Motor neuron (in vitro differentiated cells): Measurements from ENCODE around the gene HOXB4. TPM values are rescaled to one million over a fixed set of nuclear protein-coding genes. Genes with fewer than 3 reads are reported as not detected.

ENCODE experiments used
- ATAC-seq, 8 experiments: fragments of 200-7000 bp; cut with Tn5 transposase; replicated peaks in 6 of 8; 2 replicates each; pipeline ENCODE4 v1.8.0; 2021; ENCODE audit warnings: mild to moderate bottlenecking in 8 of 8, moderate library complexity in 8 of 8
- H3K27ac ChIP-seq, 2 donors: fragments of 250-450 bp; sonication (Bioruptor Pico); 2 replicates each; pipeline ENCODE4 v1.9.0; 2021; ENCODE audit warnings: antibody characterized with exemption in 2 of 2, mild to moderate bottlenecking in 2 of 2, moderate library complexity in 1 of 2
- H3K4me1 ChIP-seq, 2 donors: fragments of 250-450 bp; sonication (Bioruptor Pico); replicated peaks in 1 of 2; 2 replicates each; pipeline ENCODE4 v1.6.1; 2021; ENCODE audit warnings: antibody characterized with exemption in 2 of 2, mild to moderate bottlenecking in 2 of 2, moderate library complexity in 1 of 2
- H3K4me3 ChIP-seq, 5 donors: fragments of 250-450 bp; sonication (Bioruptor Pico); 2 replicates each; pipeline ENCODE4 v1.9.0; 2021; ENCODE audit warnings: antibody characterized with exemption in 5 of 5, mild to moderate bottlenecking in 5 of 5, moderate library complexity in 4 of 5
- WGBS, 10 experiments: fragments of 450-650 bp; shearing (Covaris generic); methylation state at CpG; one replicate each; pipeline ENCODE4 v1.0.0; 2022; 5-methylcytosine and 5-hydroxymethylcytosine counted together
- in situ Hi-C, 9 experiments: fragments of 400-800 bp; cut with MboI; loops; one replicate each; pipeline ENCODE4 v1.15.0; 2021; ENCODE audit warnings: low sequenced_read_pairs in 9 of 9, low pct_unique_long_range_greater_than_20kb in 2 of 9; ENCODE audit not compliant: unreplicated experiment in 9 of 9
- total RNA-seq, 8 experiments: library from RNA; unstranded; fragments of 300-600 nt; gene quantifications; 2 replicates each; pipeline versions ENCODE4 v1.2.3 to v1.2.4, GENCODE V29; 2022

Gene HOXB4
- total RNA-seq, 8 experiments from 2014 or later = 8.8 to 32.0 (median 14.1) TPM

GRCh38 chr17:48559840-48560817 lies 18.0 kb downstream of the HOXB4 start:
- peak overlapping the region; percentile 1 to 46 for H3K27ac ChIP-seq
- ATAC-seq = no peak
- H3K4me1 ChIP-seq = peaks cover 78 to 90% of the 10 kb centered on the region in 2 donors
- 12 to 94% (median 23%) methylated on average over 2 to 8 of the region's 14 CpGs; no CpG with 5 or more reads in 1 of the 10 experiments for WGBS, 10 experiments
- H3K4me3 ChIP-seq = peak overlapping the region in 3 of 5 donors; percentile 1 to 13 (median 4)
- in situ Hi-C loops = no loop called here

- Histone ChIP-seq H3K4me3 (peak overlapping the region in 3 of 5 donors; percentile 1 to 13 (median 4)), H3K27ac (peak overlapping the region; percentile 1 to 46), H3K4me1 (peaks cover 76 to 86% of the 10 kb centered on the region in 2 donors)
- ATAC-seq = no peak
- WGBS, 10 experiments = 11 to 93% (median 20%) methylated on average over 1 to 15 of the region's 16 CpGs
- in situ Hi-C loops = no loop called here
Measured at GRCh38 chr17:48559122-48559839, 18.9 kb downstream of the HOXB4 start.

GRCh38 chr17:48558831-48559121 lies 19.4 kb downstream of the HOXB4 start:
- peaks cover 81 to 87% of the 10 kb centered on the region in 2 donors for H3K4me1 ChIP-seq
- no peak for ATAC-seq
- H3K4me3 ChIP-seq = peak overlapping the region in 1 of 5 donors; percentile 13
- in situ Hi-C loops = no loop called here
- 20 to 100% (median 75%) methylated on average over 1 to 2 of the region's 2 CpGs; no CpG with 5 or more reads in 2 of the 10 experiments for WGBS, 10 experiments
- peak overlapping the region; percentile 60 to 84 for H3K27ac ChIP-seq

DNA sequence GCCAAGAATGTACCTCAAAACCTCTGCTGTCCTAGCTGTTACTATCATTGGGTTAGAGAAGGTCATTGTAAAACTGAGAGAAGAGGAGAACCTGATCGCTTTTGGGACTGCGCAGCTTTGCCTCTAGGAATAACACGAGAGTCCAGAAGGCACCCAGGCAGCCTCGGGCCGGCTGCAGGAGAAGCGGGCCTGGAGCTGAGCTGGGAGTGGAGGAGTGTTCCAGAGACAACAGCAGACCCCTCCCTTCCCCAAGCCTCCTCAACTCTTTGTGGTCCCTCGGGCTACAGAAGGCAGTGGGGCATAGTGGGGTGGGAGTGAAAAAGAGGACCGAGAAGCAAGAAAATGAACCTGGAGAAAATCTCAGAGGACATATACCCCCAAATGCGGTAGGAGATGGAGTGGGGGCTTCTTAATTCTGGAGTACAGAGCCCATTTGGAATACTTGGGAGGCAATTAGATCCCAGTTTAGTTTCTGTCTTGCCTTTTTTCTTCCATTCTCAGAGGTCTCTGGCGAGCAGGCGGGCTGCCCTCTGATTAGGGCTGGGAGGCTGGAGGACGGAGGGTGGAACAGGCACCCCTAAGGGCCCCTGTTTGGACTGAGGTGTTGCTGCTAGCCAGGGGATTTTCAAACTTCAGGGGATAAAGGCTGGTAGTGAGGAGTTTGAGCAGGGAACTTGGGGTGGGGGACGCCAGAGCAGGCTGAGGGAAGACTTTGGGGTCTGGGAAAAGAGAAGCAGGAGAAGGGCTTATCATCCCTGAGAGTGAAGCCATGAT lies 19.9 kb downstream of the HOXB4 start:
- WGBS, 10 experiments = 29 to 100% (median 50%) methylated on average over 1 to 7 of the region's 13 CpGs; no CpG with 5 or more reads in 4 of the 10 experiments
- in situ Hi-C loops = no loop called here
- Histone ChIP-seq H3K27ac (peak overlapping the region; percentile 60 to 84), H3K4me1 (peaks cover 81 to 87% of the 10 kb centered on the region in 2 donors), H3K4me3 (peak overlapping the region in 2 of 5 donors; percentile 0 to 10)
- no peak for ATAC-seq

DNA sequence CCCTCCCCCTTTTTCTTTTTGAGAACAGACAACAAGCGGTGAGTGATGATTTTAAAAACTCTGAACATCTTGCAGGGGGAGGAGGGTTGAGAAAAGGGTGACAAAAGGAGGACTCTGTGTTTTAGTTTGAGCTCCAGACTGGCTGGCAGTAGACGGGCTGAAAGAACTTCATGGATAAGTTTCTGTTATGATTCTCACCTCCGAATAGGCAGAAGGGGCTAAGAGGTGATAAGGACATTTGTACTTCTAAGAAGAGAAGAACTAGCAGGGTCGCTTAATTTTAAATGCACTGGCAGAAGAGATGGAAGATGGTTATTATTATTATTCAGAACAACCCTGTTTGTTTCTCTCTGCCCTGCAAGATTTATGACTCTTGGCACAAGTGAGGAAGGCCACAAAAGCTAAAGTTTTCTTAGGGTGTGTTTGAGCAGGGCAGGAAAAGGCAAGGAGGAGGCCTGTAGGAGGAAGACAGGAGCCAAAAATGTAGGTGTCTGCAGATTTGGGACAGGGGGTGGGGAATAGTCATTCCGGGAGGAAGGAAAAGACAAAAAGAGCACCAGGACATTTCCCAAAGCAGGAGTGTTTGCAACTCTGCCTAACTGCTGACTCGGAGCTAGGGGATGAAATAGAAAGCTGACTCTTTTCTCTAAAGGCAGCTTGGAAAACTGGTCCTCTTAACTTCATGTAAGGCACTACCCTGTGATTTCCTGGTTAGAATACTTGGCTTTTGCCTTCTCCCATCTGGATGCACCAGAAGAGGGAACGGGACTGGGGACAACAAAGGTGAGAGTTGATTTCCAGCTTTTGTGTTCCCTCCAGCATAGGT lies 21.4 kb downstream of the HOXB4 start:
- peak overlapping the region; percentile 60 to 84 for H3K27ac ChIP-seq
- H3K4me3 ChIP-seq = peak overlapping the region; percentile 30 to 44 (median 39)
- peak in 1 of 8 experiments; percentile 9 for ATAC-seq
- in situ Hi-C loops = no loop called here
- 0 to 53% (median 7%) methylated on average over 2 to 7 of the region's 7 CpGs for WGBS, 10 experiments
- peaks cover 81 to 87% of the 10 kb centered on the region in 2 donors for H3K4me1 ChIP-seq

GRCh38 chr17:48556229-48556575 lies 21.9 kb downstream of the HOXB4 start:
- WGBS, 10 experiments = 0 to 71% (median 20%) methylated on average over 1 to 3 of the region's 5 CpGs; no CpG with 5 or more reads in 5 of the 10 experiments
- peak in 2 of 8 experiments; percentile 3 for ATAC-seq
- Histone ChIP-seq H3K4me3 (peak overlapping the region; percentile 30 to 44 (median 39)), H3K4me1 (peaks cover 81 to 87% of the 10 kb centered on the region in 2 donors), H3K27ac (peak overlapping the region; percentile 84 to 93)
- in situ Hi-C loops = no loop called here

GRCh38 chr17:48555258-48556228 lies 22.6 kb downstream of the HOXB4 start:
- WGBS, 10 experiments = 0 to 100% (median 30%) methylated on average over 1 to 2 of the region's 36 CpGs; no CpG with 5 or more reads in 6 of the 10 experiments
- Histone ChIP-seq H3K4me1 (peaks cover 80 to 85% of the 10 kb centered on the region in 2 donors), H3K27ac (peak overlapping the region; percentile 93 to 98), H3K4me3 (peak overlapping the region; percentile 30 to 44 (median 39))
- in situ Hi-C loops = no loop called here
- ATAC-seq = peak; percentile 49 to 79 (median 70)

- Histone ChIP-seq H3K27ac (peak overlapping the region; percentile 93 to 98), H3K4me1 (peaks cover 80 to 85% of the 10 kb centered on the region in 2 donors), H3K4me3 (peak overlapping the region; percentile 30 to 44 (median 39))
- in situ Hi-C loops = no loop called here
- ATAC-seq = no peak
- 0 to 40% (median 8%) methylated on average over 2 to 30 of the region's 44 CpGs; no CpG with 5 or more reads in 3 of the 10 experiments for WGBS, 10 experiments
Measured at GRCh38 chr17:48554412-48555257, 23.5 kb downstream of the HOXB4 start.

GRCh38 chr17:48553826-48554225 lies 24.3 kb downstream of the HOXB4 start:
- Histone ChIP-seq H3K4me1 (peaks cover 79 to 85% of the 10 kb centered on the region in 2 donors), H3K4me3 (peak overlapping the region; percentile 30 to 44 (median 39)), H3K27ac (peak overlapping the region; percentile 93 to 98)
- in situ Hi-C loops = no loop called here
- WGBS, 10 experiments = 0 to 86% (median 0%) methylated on average over 1 of the region's 1 CpG; no CpG with 5 or more reads in 1 of the 10 experiments
- no peak for ATAC-seq

- Histone ChIP-seq H3K4me3 (peak overlapping the region; percentile 0 to 39 (median 20)), H3K4me1 (peaks cover 77 to 85% of the 10 kb centered on the region in 2 donors), H3K27ac (peak overlapping the region; percentile 61 to 98)
- in situ Hi-C loops = no loop called here
- ATAC-seq = no peak
- 0 to 72% (median 29%) methylated on average over 1 to 5 of the region's 5 CpGs for WGBS, 10 experiments
Measured at GRCh38 chr17:48553190-48553547, 25.0 kb downstream of the HOXB4 start.
